Endometrial microvascular endothelial cells (primary cell): ENCODE measurements around the gene ZNF618. TPM values are rescaled to one million over a fixed set of nuclear protein-coding genes. Genes with fewer than 3 reads are reported as not detected.
"Not testable (repeated sequence)": the region's sequence is repeated elsewhere in the genome, so short reads cannot be mapped to it uniquely, and the experiment has no call there.

Experiments used
- in situ Hi-C: cut with HindIII; loops from 2 replicates; pipeline ENCODE4 v1.10.0; 2017; ENCODE audit warnings: low sequenced_read_pairs, low pct_unique_long_range_greater_than_20kb; ENCODE audit errors: inconsistent ontology term
- total RNA-seq: library from RNA; depleted of rRNA; stranded (reverse); fragments of >200 nt; gene quantifications from one replicate; pipeline ENCODE4 v1.2.3, GENCODE V29; 2015; ENCODE audit errors: inconsistent ontology term

Gene ZNF618
- total RNA-seq, 1 donor from 2014 or later, result 13.4 TPM

GRCh38 chr9:113992276-113992951 is 116.3 kb downstream of the ZNF618 start:
- in situ Hi-C loops, result no loop called here

- in situ Hi-C loops, result no loop called here
These were observed 116.9 kb downstream of the ZNF618 start for GRCh38 chr9:113992994-113993393.

- in situ Hi-C loops, result no loop called here
These were observed 117.9 kb downstream of the ZNF618 start for GRCh38 chr9:113993838-113994540.

- in situ Hi-C loops, result no loop called here
These were observed 119.3 kb downstream of the ZNF618 start for GRCh38 chr9:113995401-113995800.

- in situ Hi-C loops, result no loop called here
These were observed 119.9 kb downstream of the ZNF618 start for GRCh38 chr9:113995963-113996362.

GRCh38 chr9:113996531-113997001 is 120.5 kb downstream of the ZNF618 start:
- in situ Hi-C loops, result no loop called here

GRCh38 chr9:113997064-113997463 is 121.0 kb downstream of the ZNF618 start:
- in situ Hi-C loops, result not testable (repeated sequence)

GRCh38 chr9:113997610-113998009 is 121.5 kb downstream of the ZNF618 start:
- in situ Hi-C loops, result no loop called here

- in situ Hi-C loops, result no loop called here
These were observed 122.0 kb downstream of the ZNF618 start for GRCh38 chr9:113998114-113998513.

- in situ Hi-C loops, result no loop called here
These were observed 122.6 kb downstream of the ZNF618 start for GRCh38 chr9:113998525-113999255.

- in situ Hi-C loops, result no loop called here
These were observed 123.3 kb downstream of the ZNF618 start for GRCh38 chr9:113999256-114000062.

GRCh38 chr9:114000063-114000454 is 124.0 kb downstream of the ZNF618 start:
- in situ Hi-C loops, result no loop called here

GRCh38 chr9:114000671-114001409 is 124.7 kb downstream of the ZNF618 start:
- in situ Hi-C loops, result no loop called here

GRCh38 chr9:114001410-114001685 is 125.2 kb downstream of the ZNF618 start:
- in situ Hi-C loops, result no loop called here

GRCh38 chr9:114001794-114002261 is 125.7 kb downstream of the ZNF618 start:
- in situ Hi-C loops, result no loop called here

- in situ Hi-C loops, result no loop called here
These were observed 126.3 kb downstream of the ZNF618 start for GRCh38 chr9:114002271-114002985.

- in situ Hi-C loops, result no loop called here
These were observed 126.9 kb downstream of the ZNF618 start for GRCh38 chr9:114002986-114003350.

- in situ Hi-C loops, result no loop called here
These were observed 127.2 kb downstream of the ZNF618 start for GRCh38 chr9:114003351-114003750.
